Measurements from ENCODE around the gene CARHSP1. TPM values are rescaled to one million over a fixed set of nuclear protein-coding genes. Genes with fewer than 3 reads are reported as not detected.

The CARHSP1 gene
- total and polyA plus RNA-seq, 2 experiments from 2014 or later: 140 to 167 TPM

DNA sequence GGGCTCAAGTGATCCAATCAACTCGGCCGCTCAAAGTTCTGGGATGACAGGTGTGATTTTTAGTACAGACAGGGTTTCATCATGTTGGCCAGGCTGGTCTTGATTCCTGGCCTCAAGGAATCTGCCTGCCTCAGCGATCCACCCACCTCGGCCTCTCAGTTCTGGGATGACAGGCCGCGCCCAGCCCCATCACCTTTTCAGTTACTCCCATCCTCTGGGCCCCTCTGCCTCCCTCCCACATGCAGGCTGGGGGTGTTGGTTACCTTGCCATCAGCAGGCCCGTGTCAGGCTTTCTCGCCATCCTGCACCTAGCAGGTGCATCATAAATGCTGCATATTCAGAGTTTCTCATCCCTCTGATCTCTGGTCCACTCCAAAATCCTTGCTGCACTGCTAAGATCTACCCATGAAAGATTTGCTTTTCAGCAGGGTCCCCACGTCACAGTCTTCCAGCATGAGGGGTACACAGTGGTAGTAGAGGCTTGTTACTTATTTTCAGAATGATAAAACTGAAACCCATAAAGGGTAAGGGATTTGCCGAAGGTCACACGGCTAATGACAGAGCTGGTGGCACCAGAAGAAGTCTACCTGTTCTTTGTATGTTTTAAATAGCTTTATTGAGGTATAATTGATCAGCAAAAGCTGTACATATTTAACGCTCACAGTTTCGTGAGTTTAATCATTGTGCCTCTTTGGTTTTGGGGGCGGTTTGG lies 54.6 kb downstream of the CARHSP1 start:
- TF ChIP-seq, protein P1, sequence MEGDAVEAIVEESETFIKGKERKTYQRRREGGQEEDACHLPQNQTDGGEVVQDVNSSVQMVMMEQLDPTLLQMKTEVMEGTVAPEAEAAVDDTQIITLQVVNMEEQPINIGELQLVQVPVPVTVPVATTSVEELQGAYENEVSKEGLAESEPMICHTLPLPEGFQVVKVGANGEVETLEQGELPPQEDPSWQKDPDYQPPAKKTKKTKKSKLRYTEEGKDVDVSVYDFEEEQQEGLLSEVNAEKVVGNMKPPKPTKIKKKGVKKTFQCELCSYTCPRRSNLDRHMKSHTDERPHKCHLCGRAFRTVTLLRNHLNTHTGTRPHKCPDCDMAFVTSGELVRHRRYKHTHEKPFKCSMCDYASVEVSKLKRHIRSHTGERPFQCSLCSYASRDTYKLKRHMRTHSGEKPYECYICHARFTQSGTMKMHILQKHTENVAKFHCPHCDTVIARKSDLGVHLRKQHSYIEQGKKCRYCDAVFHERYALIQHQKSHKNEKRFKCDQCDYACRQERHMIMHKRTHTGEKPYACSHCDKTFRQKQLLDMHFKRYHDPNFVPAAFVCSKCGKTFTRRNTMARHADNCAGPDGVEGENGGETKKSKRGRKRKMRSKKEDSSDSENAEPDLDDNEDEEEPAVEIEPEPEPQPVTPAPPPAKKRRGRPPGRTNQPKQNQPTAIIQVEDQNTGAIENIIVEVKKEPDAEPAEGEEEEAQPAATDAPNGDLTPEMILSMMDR (IDR thresholded peaks at IDR 0.05; ENCODE audit: poor library complexity): no peak
- TF ChIP-seq EZH2phosphoT487 (IDR thresholded peaks at IDR 0.05; ENCODE audit: low read depth, severe bottlenecking, unreplicated experiment) (no peak), EZH2 (IDR thresholded peaks at IDR 0.05; ENCODE audit: borderline replicate concordance) (no peak)
- H3K36me3 ChIP-seq (replicated peaks; ENCODE audit: insufficient read depth, low read depth): no peaks in the 10 kb centered on the region
- no peak overlapping the region for H3K27ac ChIP-seq
- H3K9me3 ChIP-seq (ENCODE audit: low read depth): no peaks in the 10 kb centered on the region
- no peaks in the 10 kb centered on the region for H3K4me1 ChIP-seq (ENCODE audit: insufficient read depth)
- no peaks in the 10 kb centered on the region for H3K27me3 ChIP-seq
- no peaks in the 10 kb centered on the region for H3K9me2 ChIP-seq (replicated peaks; ENCODE audit: insufficient read depth)
- no peak overlapping the region for H3K4me2 ChIP-seq
- H3K4me3 ChIP-seq: no peak overlapping the region
- WGBS (ENCODE audit: low lambda C conversion rate, missing lambda C conversion rate): 90% methylated on average over 14 of the region's 14 CpGs
- no peak for DNase-seq (ENCODE audit: low spot score)
- peaks cover 3% of the 10 kb centered on the region for H3K79me2 ChIP-seq
- no peaks in the 10 kb centered on the region for H4K20me1 ChIP-seq (ENCODE audit: insufficient read depth, poor library complexity, severe bottlenecking)
- H2AFZ ChIP-seq: no peak overlapping the region

DNA sequence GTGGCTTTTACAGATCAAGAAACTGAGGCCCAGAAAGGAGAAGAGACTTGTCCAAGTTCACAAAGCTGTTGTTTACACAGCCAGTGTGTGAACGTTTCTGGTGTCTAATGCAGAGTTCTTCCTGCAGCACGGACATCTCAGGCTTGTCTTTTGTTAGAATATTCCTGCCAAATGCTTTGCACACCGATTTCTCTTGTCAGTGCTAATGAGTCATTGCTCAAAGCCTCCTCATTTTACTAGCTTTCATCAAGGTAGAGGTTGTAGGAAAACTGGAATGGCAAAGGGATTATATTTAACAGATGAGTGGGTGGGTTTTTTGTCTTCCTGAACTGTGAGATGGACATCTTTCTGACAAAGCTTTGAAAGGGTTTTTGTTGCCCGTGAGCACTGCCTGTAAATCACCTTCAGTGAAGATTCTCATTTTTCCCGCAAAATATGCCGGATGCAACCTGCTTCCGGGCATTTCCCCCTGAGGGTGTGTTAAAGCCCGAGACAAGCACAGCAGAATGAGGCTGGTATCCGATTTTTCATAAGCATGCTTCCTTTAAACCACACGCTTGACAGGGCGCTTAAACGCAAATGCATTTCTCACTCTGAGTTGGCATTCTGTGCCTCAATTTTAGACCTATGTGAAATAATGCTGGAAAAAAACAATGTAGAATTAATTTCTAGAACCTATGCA lies 56.5 kb downstream of the CARHSP1 start:
- Histone ChIP-seq H3K4me2 (no peak overlapping the region), H3K9me3 (ENCODE audit: low read depth) (no peaks in the 10 kb centered on the region), H3K4me3 (no peak overlapping the region), H3K9me2 (replicated peaks; ENCODE audit: insufficient read depth) (no peaks in the 10 kb centered on the region), H3K27me3 (no peaks in the 10 kb centered on the region), H3K79me2 (peaks cover 4% of the 10 kb centered on the region), H3K36me3 (replicated peaks; ENCODE audit: insufficient read depth, low read depth) (no peaks in the 10 kb centered on the region), H3K27ac (no peak overlapping the region), H2AFZ (no peak overlapping the region), H4K20me1 (ENCODE audit: insufficient read depth, poor library complexity, severe bottlenecking) (peaks cover 5% of the 10 kb centered on the region), H3K4me1 (ENCODE audit: insufficient read depth) (no peaks in the 10 kb centered on the region)
- TF ChIP-seq EZH2phosphoT487 (IDR thresholded peaks at IDR 0.05; ENCODE audit: low read depth, severe bottlenecking, unreplicated experiment): no peak
- TF ChIP-seq, protein P1 (IDR thresholded peaks at IDR 0.05; ENCODE audit: poor library complexity): no peak
- TF ChIP-seq EZH2 (IDR thresholded peaks at IDR 0.05; ENCODE audit: borderline replicate concordance): no peak
- DNase-seq (ENCODE audit: low spot score): no peak
- WGBS (ENCODE audit: low lambda C conversion rate, missing lambda C conversion rate): 75% methylated on average over 12 of the region's 12 CpGs

DNA sequence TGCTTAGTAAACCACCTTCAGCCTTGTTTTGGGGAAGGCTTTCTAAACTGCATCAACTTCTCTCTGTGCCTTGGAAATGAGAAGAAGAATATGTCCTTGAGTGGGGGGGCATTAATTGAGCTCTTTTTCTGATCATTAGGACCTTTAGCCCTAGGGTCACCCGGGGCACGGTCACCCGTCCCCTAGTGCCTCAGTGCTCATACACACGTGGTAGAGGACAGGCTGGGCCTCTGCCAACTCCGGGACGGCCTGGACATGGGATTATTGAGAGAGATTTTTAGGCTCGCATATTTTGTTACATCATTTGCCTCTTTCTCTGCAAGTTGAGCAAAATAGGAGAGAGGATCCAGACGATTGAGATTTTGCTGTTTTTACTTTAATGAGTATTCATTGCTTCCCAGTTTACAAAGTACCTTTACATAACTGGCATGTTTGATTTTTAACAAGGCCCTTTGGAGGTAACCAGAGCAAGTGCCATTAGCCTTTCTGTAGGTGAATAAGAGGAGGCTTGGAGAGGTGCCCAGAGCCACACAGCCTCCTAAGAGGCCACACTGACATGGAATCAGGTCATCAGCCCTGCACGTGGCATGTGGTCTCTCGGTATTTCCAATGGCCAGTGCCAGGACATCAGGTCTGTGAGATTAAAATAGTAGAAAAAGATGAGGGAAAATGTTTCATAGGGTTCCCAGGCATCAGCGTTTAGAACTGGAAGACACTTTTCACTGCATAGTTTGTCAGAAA lies 60.0 kb downstream of the CARHSP1 start:
- Histone ChIP-seq H3K4me1 (ENCODE audit: insufficient read depth) (no peaks in the 10 kb centered on the region), H3K4me2 (no peak overlapping the region), H3K79me2 (peaks cover 21% of the 10 kb centered on the region), H2AFZ (no peak overlapping the region), H3K4me3 (no peak overlapping the region), H3K36me3 (replicated peaks; ENCODE audit: insufficient read depth, low read depth) (no peaks in the 10 kb centered on the region), H4K20me1 (ENCODE audit: insufficient read depth, poor library complexity, severe bottlenecking) (peaks cover 5% of the 10 kb centered on the region), H3K9me3 (ENCODE audit: low read depth) (no peaks in the 10 kb centered on the region), H3K27me3 (no peaks in the 10 kb centered on the region), H3K27ac (no peak overlapping the region), H3K9me2 (replicated peaks; ENCODE audit: insufficient read depth) (no peaks in the 10 kb centered on the region)
- no peak for DNase-seq (ENCODE audit: low spot score)
- 93% methylated on average over 11 of the region's 11 CpGs for WGBS (ENCODE audit: low lambda C conversion rate, missing lambda C conversion rate)
- no peak for TF ChIP-seq EZH2 (IDR thresholded peaks at IDR 0.05; ENCODE audit: borderline replicate concordance)
- TF ChIP-seq, protein P1 (IDR thresholded peaks at IDR 0.05; ENCODE audit: poor library complexity): no peak
- no peak for TF ChIP-seq EZH2phosphoT487 (IDR thresholded peaks at IDR 0.05; ENCODE audit: low read depth, severe bottlenecking, unreplicated experiment)
